ENCODE data around the gene PLAA.

Gene PLAA

DNA sequence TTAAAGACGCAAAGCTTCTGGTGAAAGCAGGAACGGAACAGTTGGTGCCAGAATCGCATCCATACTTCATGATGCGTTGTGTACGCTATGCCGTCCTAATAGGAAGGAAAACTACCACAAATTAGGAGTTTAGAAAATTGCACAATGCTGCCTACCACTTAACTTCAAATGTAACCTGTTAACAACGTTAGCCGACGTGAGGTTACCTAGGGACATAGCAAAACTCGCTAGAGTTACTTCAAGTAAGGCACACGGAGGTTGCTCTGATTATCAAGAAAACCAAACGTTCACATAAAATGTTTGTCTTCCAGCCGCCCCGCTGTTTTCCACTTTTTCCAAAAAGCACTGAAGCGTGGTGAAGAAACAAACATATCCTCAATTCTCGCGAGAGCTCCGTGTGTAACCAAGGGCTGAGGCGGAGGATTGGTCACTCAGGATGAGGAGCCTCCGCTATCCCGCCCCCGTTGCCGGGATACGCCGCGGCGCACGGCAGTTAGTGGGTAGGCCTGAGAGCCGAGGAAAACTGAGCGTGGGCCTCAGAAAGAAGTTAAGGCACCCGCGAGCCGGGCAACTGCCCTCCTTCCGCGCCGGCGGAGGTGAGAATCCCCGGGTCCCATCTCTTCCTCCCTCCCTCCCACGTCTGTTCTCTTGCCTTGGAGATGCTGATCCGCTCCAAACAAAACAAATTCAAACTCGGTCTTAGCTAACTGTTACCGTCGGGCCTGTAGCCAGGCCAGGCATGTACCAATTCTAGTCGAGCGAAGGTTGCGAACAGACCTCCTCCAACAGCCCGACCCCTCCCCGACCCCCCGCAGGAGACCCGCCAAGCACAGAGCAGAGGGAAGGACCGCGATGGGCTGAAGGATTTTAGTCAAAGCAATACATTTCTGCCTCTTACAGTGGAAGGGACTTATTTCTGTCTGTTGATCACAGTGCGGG is 9.1 kb upstream of the PLAA start, which contains the start of gene IFT74:
IFT74 (plus strand) TSS at position 492 of the 939 bp plus-strand sequence. CDS start 5,556 bp downstream, outside the sequence.
- H3K36me3 ChIP-seq (ENCODE audit: control insufficient read depth in 1 of 2, insufficient read depth in 2 of 2, low read length in 2 of 2): no peaks in the 10 kb centered on the region
- H2BK120ac ChIP-seq (ENCODE audit: insufficient read depth, low read length, poor library complexity): no peak within 1 kb of the TSS
- H3K23ac ChIP-seq (ENCODE audit: low read length): no peak within 1 kb of the TSS
- no peaks in the 10 kb centered on the region for H3K9me3 ChIP-seq (ENCODE audit: insufficient read depth, low read depth, low read length)
- H3K4me1 ChIP-seq (ENCODE audit: control insufficient read depth in 1 of 2, insufficient read depth in 2 of 2, low read length in 2 of 2): no peaks in the 10 kb centered on the region
- H3K18ac ChIP-seq (ENCODE audit: low read length): peak within 1 kb of the TSS; percentile 47
- H4K91ac ChIP-seq (ENCODE audit: low read depth, low read length): peak within 1 kb of the TSS; percentile 77
- H3K27ac ChIP-seq (ENCODE audit: low read depth, low read length): peak within 1 kb of the TSS; percentile 49
- H2AFZ ChIP-seq (ENCODE audit: insufficient read depth, low read length, poor library complexity): peak within 1 kb of the TSS; percentile 91
- H4K8ac ChIP-seq (ENCODE audit: low read depth, low read length): peak within 1 kb of the TSS; percentile 89
- no peaks in the 10 kb centered on the region for H3K27me3 ChIP-seq (ENCODE audit: insufficient read depth, low read length)
- H3K14ac ChIP-seq (ENCODE audit: low read length): peak within 1 kb of the TSS; percentile 34
- peak within 1 kb of the TSS; percentile 12 for H3K4ac ChIP-seq (ENCODE audit: low read depth, low read length)
- peak; percentile 95 to 100 for DNase-seq
- H3K4me3 ChIP-seq (ENCODE audit: low read depth, low read length): peak within 1 kb of the TSS; percentile 83
- peaks cover 3% of the 10 kb centered on the region for H3K79me2 ChIP-seq (ENCODE audit: control insufficient read depth, insufficient read depth, low read length, poor library complexity)
- H2AK5ac ChIP-seq (ENCODE audit: low read length): no peak within 1 kb of the TSS
- H2BK5ac ChIP-seq (ENCODE audit: low read depth, low read length, poor library complexity): peak within 1 kb of the TSS; percentile 26
- peak within 1 kb of the TSS; percentile 92 for H3K4me2 ChIP-seq (ENCODE audit: low read length)
- WGBS (ENCODE audit: extremely low coverage, insufficient coverage, insufficient read length): no CpG with 5 or more reads among the region's 53 CpGs
- H3K79me1 ChIP-seq (ENCODE audit: low read length): peaks cover 8% of the 10 kb centered on the region
- peak within 1 kb of the TSS; percentile 92 for H3K9ac ChIP-seq (ENCODE audit: low read length)
- H2BK12ac ChIP-seq (ENCODE audit: low read length): no peak within 1 kb of the TSS
- H4K12ac ChIP-seq (ENCODE audit: low read depth, low read length): peak within 1 kb of the TSS; percentile 77

DNA sequence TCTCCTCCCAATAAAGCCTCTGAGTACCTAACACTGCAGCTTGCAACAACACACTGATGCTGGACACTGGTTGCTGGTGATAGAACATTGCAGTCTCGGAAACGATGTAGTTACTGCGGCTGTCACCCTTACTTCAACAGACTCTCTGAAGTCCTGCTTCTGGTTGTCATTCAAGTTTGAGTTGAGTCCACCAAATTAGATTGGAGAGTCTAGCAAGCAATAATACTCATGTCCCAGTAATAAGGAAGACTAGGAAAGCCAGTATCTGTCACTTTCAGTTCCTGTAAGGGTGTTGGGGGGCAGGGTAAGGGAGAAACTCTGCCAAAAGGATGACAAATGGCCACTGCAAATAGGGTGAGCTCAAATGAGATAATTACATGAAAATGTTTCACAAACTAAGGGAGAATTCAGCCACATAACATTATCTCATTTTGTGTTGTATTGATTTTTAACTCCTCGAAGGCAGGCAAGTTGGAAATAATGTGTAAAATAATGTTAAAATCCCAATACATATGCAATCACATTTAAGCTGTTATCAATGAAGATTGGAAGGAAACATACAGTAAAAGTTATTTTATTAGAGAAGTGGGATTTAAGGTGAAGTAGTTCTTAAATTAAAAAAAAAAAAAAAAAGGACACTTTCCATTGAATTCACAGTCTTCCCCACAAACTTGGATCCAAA is 8.3 kb upstream of the PLAA start:
- DNase-seq: no peak
- Histone ChIP-seq H3K36me3 (ENCODE audit: control insufficient read depth in 1 of 2, insufficient read depth in 2 of 2, low read length in 2 of 2) (no peaks in the 10 kb centered on the region), H2BK5ac (ENCODE audit: low read depth, low read length, poor library complexity) (no peak overlapping the region), H3K4me3 (ENCODE audit: low read depth, low read length) (peak overlapping the region; percentile 55), H3K4ac (ENCODE audit: low read depth, low read length) (no peak overlapping the region), H4K91ac (ENCODE audit: low read depth, low read length) (no peak overlapping the region), H3K79me2 (ENCODE audit: control insufficient read depth, insufficient read depth, low read length, poor library complexity) (peaks cover 3% of the 10 kb centered on the region), H3K27ac (ENCODE audit: low read depth, low read length) (no peak overlapping the region), H3K4me1 (ENCODE audit: control insufficient read depth in 1 of 2, insufficient read depth in 2 of 2, low read length in 2 of 2) (no peaks in the 10 kb centered on the region), H3K9me3 (ENCODE audit: insufficient read depth, low read depth, low read length) (no peaks in the 10 kb centered on the region), H3K4me2 (ENCODE audit: low read length) (peak overlapping the region; percentile 92), H3K18ac (ENCODE audit: low read length) (no peak overlapping the region), H2AFZ (ENCODE audit: insufficient read depth, low read length, poor library complexity) (peak overlapping the region; percentile 72), H3K9ac (ENCODE audit: low read length) (peak overlapping the region; percentile 83), H2BK120ac (ENCODE audit: insufficient read depth, low read length, poor library complexity) (no peak overlapping the region), H4K8ac (ENCODE audit: low read depth, low read length) (peak overlapping the region; percentile 89), H3K79me1 (ENCODE audit: low read length) (peaks cover 8% of the 10 kb centered on the region), H2BK12ac (ENCODE audit: low read length) (no peak overlapping the region), H3K23ac (ENCODE audit: low read length) (no peak overlapping the region), H4K12ac (ENCODE audit: low read depth, low read length) (no peak overlapping the region), H3K14ac (ENCODE audit: low read length) (no peak overlapping the region), H2AK5ac (ENCODE audit: low read length) (no peak overlapping the region), H3K27me3 (ENCODE audit: insufficient read depth, low read length) (no peaks in the 10 kb centered on the region)
- WGBS (ENCODE audit: extremely low coverage, insufficient coverage, insufficient read length): no CpG with 5 or more reads among the region's 4 CpGs

- no peak overlapping the region for H3K4me2 ChIP-seq (ENCODE audit: low read length)
- no peak overlapping the region for H2BK120ac ChIP-seq (ENCODE audit: insufficient read depth, low read length, poor library complexity)
- H3K23ac ChIP-seq (ENCODE audit: low read length): no peak overlapping the region
- no peaks in the 10 kb centered on the region for H3K36me3 ChIP-seq (ENCODE audit: control insufficient read depth in 1 of 2, insufficient read depth in 2 of 2, low read length in 2 of 2)
- H4K91ac ChIP-seq (ENCODE audit: low read depth, low read length): no peak overlapping the region
- no peak overlapping the region for H3K4ac ChIP-seq (ENCODE audit: low read depth, low read length)
- no peaks in the 10 kb centered on the region for H3K4me1 ChIP-seq (ENCODE audit: control insufficient read depth in 1 of 2, insufficient read depth in 2 of 2, low read length in 2 of 2)
- H2AK5ac ChIP-seq (ENCODE audit: low read length): no peak overlapping the region
- H3K27ac ChIP-seq (ENCODE audit: low read depth, low read length): no peak overlapping the region
- no peak overlapping the region for H3K18ac ChIP-seq (ENCODE audit: low read length)
- H2BK5ac ChIP-seq (ENCODE audit: low read depth, low read length, poor library complexity): no peak overlapping the region
- no peak overlapping the region for H3K14ac ChIP-seq (ENCODE audit: low read length)
- no peak for DNase-seq
- H3K9ac ChIP-seq (ENCODE audit: low read length): no peak overlapping the region
- no peaks in the 10 kb centered on the region for H3K9me3 ChIP-seq (ENCODE audit: insufficient read depth, low read depth, low read length)
- no peaks in the 10 kb centered on the region for H3K27me3 ChIP-seq (ENCODE audit: insufficient read depth, low read length)
- no peak overlapping the region for H2BK12ac ChIP-seq (ENCODE audit: low read length)
- H3K79me1 ChIP-seq (ENCODE audit: low read length): peaks cover 8% of the 10 kb centered on the region
- H3K79me2 ChIP-seq (ENCODE audit: control insufficient read depth, insufficient read depth, low read length, poor library complexity): peaks cover 3% of the 10 kb centered on the region
- no peak overlapping the region for H2AFZ ChIP-seq (ENCODE audit: insufficient read depth, low read length, poor library complexity)
- H3K4me3 ChIP-seq (ENCODE audit: low read depth, low read length): no peak overlapping the region
- WGBS (ENCODE audit: extremely low coverage, insufficient coverage, insufficient read length): no CpG with 5 or more reads among the region's 3 CpGs
- H4K12ac ChIP-seq (ENCODE audit: low read depth, low read length): no peak overlapping the region
- no peak overlapping the region for H4K8ac ChIP-seq (ENCODE audit: low read depth, low read length)
Measured at GRCh38 chr9:26954050-26954508, 7.0 kb upstream of the PLAA start.

DNA sequence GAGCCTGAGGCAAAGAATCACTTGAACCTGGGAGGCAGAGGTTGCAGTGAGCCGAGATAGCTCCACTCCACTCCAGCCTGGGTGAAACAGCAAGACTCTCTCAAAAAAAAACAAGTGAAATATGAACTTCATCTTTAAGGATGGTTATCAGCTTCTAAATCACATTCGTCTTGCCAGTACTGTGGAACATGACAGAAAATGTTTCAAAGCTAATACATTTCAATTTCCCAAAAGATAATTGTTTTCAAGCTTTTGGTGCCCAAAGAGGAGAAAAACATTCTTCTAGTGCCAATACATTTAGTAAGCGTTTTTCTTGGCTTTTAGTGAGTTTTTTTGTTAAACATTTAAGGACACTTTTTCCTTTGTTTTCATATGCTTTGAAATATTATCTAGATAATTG is 4.8 kb upstream of the PLAA start:
- H3K9me3 ChIP-seq (ENCODE audit: insufficient read depth, low read depth, low read length): no peaks in the 10 kb centered on the region
- no peak overlapping the region for H3K4me2 ChIP-seq (ENCODE audit: low read length)
- H4K91ac ChIP-seq (ENCODE audit: low read depth, low read length): no peak overlapping the region
- H3K14ac ChIP-seq (ENCODE audit: low read length): no peak overlapping the region
- H2AK5ac ChIP-seq (ENCODE audit: low read length): no peak overlapping the region
- H4K8ac ChIP-seq (ENCODE audit: low read depth, low read length): no peak overlapping the region
- H3K23ac ChIP-seq (ENCODE audit: low read length): no peak overlapping the region
- no peak overlapping the region for H3K18ac ChIP-seq (ENCODE audit: low read length)
- no peak overlapping the region for H2BK120ac ChIP-seq (ENCODE audit: insufficient read depth, low read length, poor library complexity)
- H4K12ac ChIP-seq (ENCODE audit: low read depth, low read length): no peak overlapping the region
- H3K79me1 ChIP-seq (ENCODE audit: low read length): peaks cover 13% of the 10 kb centered on the region
- H2BK5ac ChIP-seq (ENCODE audit: low read depth, low read length, poor library complexity): no peak overlapping the region
- peaks cover 5% of the 10 kb centered on the region for H3K79me2 ChIP-seq (ENCODE audit: control insufficient read depth, insufficient read depth, low read length, poor library complexity)
- H3K4me1 ChIP-seq (ENCODE audit: control insufficient read depth in 1 of 2, insufficient read depth in 2 of 2, low read length in 2 of 2): no peaks in the 10 kb centered on the region
- no peak overlapping the region for H2AFZ ChIP-seq (ENCODE audit: insufficient read depth, low read length, poor library complexity)
- no CpG with 5 or more reads among the region's 3 CpGs for WGBS (ENCODE audit: extremely low coverage, insufficient coverage, insufficient read length)
- no peak for DNase-seq
- no peak overlapping the region for H3K27ac ChIP-seq (ENCODE audit: low read depth, low read length)
- H3K27me3 ChIP-seq (ENCODE audit: insufficient read depth, low read length): no peaks in the 10 kb centered on the region
- H3K9ac ChIP-seq (ENCODE audit: low read length): no peak overlapping the region
- no peaks in the 10 kb centered on the region for H3K36me3 ChIP-seq (ENCODE audit: control insufficient read depth in 1 of 2, insufficient read depth in 2 of 2, low read length in 2 of 2)
- H3K4me3 ChIP-seq (ENCODE audit: low read depth, low read length): no peak overlapping the region
- no peak overlapping the region for H3K4ac ChIP-seq (ENCODE audit: low read depth, low read length)
- no peak overlapping the region for H2BK12ac ChIP-seq (ENCODE audit: low read length)
